Putamen (tissue), 1 donor: ENCODE results near the gene VCL.

Experiments
- DNase-seq: peaks from one replicate; pipeline ENCODE4 v3.0.0-alpha.2; 2016; ENCODE audit warnings: low spot score

Gene VCL

GRCh38 chr10:74077416-74077815 lies 79.5 kb downstream of the VCL start:
- no peak for DNase-seq

GRCh38 chr10:74078037-74078436 lies 80.1 kb downstream of the VCL start:
- no peak for DNase-seq

GRCh38 chr10:74079028-74079935 lies 81.4 kb downstream of the VCL start:
- DNase-seq, result no peak

- no peak for DNase-seq
Observed at GRCh38 chr10:74079936-74080590, 82.1 kb downstream of the VCL start.

GRCh38 chr10:74081192-74081803 lies 83.4 kb downstream of the VCL start:
- peak; percentile 54 for DNase-seq

GRCh38 chr10:74081941-74082718 lies 84.2 kb downstream of the VCL start:
- no peak for DNase-seq

- DNase-seq, result no peak
Observed at GRCh38 chr10:74083304-74083703, 85.4 kb downstream of the VCL start.

- no peak for DNase-seq
Observed at GRCh38 chr10:74084955-74085354, 87.0 kb downstream of the VCL start.

- no peak for DNase-seq
Observed at GRCh38 chr10:74086317-74086716, 88.4 kb downstream of the VCL start.

GRCh38 chr10:74088722-74089121 lies 90.8 kb downstream of the VCL start:
- no peak for DNase-seq

GRCh38 chr10:74092372-74092771 lies 94.5 kb downstream of the VCL start:
- DNase-seq, result no peak

- no peak for DNase-seq
Observed at GRCh38 chr10:74093530-74094164, 95.7 kb downstream of the VCL start.

- no peak for DNase-seq
Observed at GRCh38 chr10:74094231-74094630, 96.3 kb downstream of the VCL start.

- DNase-seq, result no peak
Observed at GRCh38 chr10:74096777-74097176, 98.9 kb downstream of the VCL start.

GRCh38 chr10:74097776-74098175 lies 99.9 kb downstream of the VCL start:
- no peak for DNase-seq

GRCh38 chr10:74099420-74099819 lies 101.5 kb downstream of the VCL start:
- DNase-seq, result no peak

- DNase-seq, result no peak
Observed at GRCh38 chr10:74099836-74100235, 101.9 kb downstream of the VCL start.

GRCh38 chr10:74103560-74104258 lies 105.8 kb downstream of the VCL start:
- DNase-seq, result no peak

- no peak for DNase-seq
Observed at GRCh38 chr10:74104480-74104879, 106.6 kb downstream of the VCL start.

GRCh38 chr10:74104996-74105395 lies 107.1 kb downstream of the VCL start:
- no peak for DNase-seq

- no peak for DNase-seq
Observed at GRCh38 chr10:74107391-74107790, 109.5 kb downstream of the VCL start.
